Activated CD4-positive, alpha-beta T cell treated with anti-CD3 and anti-CD28 coated beads for 1 hour (primary cell): ENCODE measurements around the gene NUP93.
"Not testable (repeated sequence)": the region's sequence is repeated elsewhere in the genome, so short reads cannot be mapped to it uniquely, and the experiment has no call there.

Source experiments
- DNase-seq: peaks from one replicate; pipeline ENCODE4 v3.0.0-alpha.2; 2020

Gene NUP93

GRCh38 chr16:56710181-56710737, 19.7 kb upstream of the NUP93 start:
- DNase-seq: no peak

- no peak for DNase-seq
Measured at GRCh38 chr16:56711862-56712261, 18.1 kb upstream of the NUP93 start.

- no peak for DNase-seq
Measured at GRCh38 chr16:56713794-56714193, 16.1 kb upstream of the NUP93 start.

DNA sequence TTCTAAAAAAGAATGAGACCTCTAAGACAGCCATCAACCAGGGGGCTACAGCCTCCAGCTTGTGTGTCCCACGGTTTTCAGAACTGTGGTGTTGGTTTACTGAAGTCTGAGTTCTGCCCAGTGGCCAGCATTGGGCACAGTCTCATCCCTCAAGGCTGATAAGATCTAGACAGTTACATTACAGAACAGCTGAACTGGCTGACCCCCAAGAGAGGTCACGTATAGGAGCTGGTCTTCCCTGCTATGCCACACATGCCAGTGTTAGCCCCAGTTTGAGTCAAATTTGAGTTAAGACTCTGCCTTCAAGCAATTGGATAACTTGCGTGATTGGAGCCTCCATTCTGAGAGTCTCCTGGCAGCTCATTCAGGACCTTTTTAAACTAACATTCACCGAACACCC, 14.8 kb upstream of the NUP93 start:
- no peak for DNase-seq

GRCh38 chr16:56716761-56717160, 13.2 kb upstream of the NUP93 start:
- DNase-seq: no peak

GRCh38 chr16:56717532-56717931, 12.4 kb upstream of the NUP93 start:
- not testable (repeated sequence) for DNase-seq

GRCh38 chr16:56722200-56722842, 7.6 kb upstream of the NUP93 start:
- no peak for DNase-seq

DNA sequence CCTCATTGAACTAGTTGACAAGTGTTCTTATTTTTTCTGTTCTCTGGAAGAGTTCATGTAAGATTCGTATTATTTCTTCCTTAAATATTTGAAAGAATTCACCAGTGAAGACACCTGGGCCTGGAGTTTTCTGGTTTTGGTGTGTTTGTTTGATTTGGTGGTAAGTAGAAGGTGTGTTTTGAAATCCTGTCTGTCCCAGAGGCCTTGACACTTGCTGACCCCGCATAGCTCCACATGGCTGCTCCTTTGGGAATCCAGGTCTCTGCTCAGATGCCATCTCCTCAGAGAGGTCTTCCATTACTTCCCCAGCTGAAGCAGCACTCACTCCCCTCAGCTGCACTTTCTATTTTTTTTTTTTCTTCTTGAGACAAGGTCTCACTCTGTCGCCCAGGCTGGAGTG, 5.7 kb upstream of the NUP93 start:
- no peak for DNase-seq

DNA sequence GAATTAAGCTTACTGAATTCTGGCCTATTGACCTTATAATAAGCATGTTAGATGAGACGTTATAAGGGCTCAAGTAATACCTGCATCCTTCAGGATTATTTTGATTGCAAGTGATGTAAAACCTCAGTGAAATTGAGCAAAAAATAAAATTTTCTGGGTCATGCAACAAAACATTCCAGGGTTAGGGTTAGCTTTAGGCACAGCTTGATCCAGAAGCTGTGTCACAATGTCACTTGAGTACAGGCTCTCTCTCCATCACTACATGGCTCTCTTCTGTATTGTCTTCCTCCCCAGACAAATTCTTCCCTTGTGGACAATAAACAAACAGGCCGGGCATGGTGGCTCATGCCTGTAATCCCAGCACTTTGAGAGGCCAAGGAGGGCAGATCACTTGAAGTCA, 3.6 kb upstream of the NUP93 start:
- no peak for DNase-seq

GRCh38 chr16:56726926-56727325, 3.0 kb upstream of the NUP93 start:
- no peak for DNase-seq

DNA sequence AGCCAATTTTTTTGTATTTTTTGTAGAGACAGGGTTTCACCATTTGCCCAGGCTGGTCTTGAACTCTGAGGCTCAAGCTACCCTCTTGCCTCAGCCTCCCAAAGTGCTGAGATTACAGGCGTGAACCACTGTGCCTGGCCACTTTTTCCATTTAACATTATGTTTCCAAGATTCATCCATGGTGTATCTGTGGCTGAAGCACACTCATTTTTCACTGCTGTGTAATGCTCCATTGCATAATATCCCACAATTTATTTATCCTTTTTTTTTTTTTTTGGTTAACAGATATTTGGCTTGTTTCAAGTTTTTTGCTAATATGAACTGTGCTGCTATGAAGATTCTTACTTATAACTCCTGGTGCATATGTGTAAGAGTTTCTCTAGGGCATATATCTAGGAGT, 1.9 kb upstream of the NUP93 start:
- no peak for DNase-seq

DNA sequence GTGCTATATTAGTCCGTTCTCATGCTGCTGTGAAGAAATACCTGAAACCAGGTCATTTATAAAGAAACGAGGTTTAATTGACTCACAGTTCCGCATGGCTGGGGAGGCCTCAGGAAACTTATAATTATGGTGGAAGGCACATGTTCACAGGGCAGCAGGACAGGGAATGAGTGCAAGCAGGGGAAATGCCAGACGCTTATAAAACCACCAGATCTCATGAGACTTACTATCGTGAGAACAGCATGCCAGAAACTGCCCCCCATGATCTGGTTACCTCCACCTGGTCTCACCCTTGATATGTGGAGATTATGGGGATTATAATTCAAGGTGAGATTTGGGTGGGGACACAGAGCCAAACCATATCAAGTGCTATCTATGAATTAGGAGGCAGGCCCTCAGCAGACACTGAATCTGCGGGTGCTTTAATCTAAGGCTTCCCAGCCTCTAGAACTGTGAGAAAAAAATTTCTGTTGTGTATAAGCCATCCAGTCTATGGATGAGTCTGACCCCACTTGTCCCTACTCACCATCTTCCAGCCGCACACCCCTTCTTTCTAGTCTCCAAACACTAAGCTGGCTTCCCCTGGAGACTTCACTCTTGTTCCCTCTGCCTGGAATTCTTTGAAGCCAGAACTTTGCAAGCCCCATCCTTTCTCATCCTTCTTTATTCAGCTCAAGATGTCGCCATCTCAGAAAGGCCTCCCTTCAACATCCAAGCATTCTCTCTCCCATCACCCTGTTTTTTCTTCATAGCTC, 772 bp upstream of the NUP93 start:
- DNase-seq: no peak

DNA sequence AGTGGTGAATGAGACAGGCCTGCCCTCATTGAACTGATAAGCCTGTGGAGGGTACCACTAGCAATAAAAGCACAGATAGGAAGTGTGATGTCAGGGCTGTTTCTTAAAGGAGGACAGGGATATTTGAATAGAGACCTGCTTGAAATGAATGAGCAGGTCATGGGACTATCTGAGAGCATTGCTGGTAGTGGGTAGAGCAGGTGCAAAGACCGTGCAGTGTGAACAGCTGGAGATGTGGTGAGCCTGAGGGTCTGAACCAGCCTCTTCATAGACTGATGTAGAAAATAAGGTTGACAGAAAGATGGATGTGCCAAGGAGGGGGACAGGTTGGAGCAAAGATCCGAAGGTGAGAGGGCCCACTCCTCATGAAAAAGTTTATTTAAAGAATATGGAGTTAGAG, 2.4 kb downstream of the NUP93 start:
- DNase-seq: no peak

DNA sequence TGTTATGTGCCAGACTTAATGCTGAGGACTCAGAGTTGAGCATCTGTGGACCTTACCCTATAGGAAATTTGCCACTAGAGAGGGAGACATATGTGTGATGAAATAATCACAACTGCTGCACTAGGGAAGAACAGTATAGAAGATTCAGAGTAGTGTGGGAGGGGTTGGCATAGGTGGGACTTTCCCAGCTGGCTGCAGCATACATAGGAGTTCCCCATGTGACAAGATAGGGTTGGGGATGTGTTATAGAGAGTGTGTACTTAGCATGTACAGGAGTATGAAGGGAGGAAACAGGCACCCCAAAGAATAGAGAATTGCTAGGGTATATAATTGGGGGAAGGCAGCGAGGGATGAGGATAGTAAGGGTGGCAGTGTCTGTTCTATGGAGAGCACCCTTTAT, 2.9 kb downstream of the NUP93 start:
- DNase-seq: no peak

DNA sequence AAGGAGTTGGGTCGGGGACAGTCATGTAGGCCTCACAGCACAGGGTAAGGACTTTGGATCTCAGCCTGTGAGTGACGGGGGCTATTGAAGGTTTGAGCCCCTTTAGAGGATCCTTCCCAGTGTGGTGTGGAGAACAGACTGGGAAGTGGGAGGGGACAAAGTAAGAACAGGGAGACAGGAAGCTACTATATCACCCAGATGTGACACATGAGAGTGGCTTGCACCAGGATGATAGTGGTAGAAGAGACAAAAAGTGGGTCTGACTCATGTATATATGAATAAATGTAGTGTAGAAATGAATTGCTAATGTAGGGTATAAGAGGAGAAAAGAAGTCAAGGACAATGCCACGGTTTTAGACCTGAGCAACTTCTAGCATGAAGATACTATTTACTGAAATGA, 4.5 kb downstream of the NUP93 start:
- DNase-seq: no peak

DNA sequence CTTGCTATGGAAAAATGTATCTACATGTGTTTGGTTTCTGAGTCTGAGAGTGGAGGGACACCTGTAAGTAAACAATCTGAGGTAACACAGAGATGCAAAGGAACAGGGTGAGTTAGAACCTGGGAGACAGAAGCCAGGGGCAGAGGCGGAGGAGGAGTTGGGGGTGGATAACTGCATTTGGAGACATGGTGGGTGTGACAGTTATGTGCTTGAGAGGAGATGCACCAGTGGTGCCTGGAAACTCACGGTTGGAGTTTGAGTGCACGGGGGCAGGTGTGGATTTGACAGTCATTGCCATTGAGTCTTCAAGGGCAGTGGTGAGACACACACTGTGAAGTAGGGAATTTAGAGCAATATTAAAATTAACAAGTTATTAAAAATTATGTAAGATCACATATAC, 6.5 kb downstream of the NUP93 start:
- no peak for DNase-seq

DNA sequence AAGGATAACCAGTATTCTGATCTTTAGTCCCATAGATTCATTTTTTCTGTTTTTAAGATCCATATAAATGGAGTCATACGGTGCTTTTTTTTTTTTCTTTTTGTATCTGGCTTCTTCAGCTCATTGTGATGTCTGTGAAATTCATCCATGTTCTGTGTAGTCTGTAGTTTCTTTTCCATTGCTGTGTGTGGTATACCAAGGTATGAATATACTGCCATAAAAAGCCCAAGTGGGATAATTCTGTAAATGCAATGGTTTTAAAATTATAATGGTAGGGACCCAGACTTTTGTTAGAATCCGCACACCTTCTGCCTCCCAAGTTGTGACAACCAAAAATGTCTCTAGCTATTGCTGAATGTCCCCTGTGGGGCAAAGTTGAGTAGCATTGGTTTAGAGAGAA, 7.6 kb downstream of the NUP93 start:
- DNase-seq: no peak

DNA sequence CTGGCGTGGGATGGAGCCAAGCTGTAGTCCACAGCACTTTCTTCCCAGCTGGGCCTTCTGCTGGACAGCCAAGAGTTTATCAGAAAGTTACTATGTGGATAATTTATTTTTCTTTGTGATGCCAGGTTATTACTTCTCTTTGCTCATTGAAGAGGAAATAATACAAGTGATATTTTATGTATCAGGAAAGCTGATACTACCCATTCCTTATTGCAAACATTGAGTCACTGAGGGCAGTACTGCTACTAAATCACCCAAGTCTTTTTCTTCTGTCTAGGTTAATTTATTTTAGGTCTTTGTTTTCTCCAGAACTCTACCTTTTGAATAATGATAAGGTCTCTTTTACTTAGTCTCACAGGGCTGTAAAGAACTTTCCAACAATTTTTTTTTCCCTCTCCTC, 8.3 kb downstream of the NUP93 start:
- no peak for DNase-seq

DNA sequence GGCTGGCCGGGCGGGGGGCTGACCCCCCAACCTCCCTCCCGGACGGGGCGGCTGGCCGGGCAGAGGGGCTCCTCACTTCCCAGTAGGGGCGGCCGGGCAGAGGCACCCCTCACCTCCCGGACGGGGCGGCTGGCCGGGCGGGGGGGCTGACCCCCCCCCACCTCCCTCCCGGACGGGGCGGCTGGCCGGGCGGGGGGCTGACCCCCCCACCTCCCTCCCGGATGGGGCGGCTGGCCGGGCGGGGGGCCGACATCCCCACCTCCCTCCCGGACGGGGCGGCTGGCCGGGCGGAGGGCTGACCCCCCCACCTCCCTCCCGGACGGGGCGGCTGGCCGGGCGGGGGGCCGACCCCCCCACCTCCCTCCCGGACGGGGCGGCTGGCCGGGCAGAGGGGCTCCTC, 9.4 kb downstream of the NUP93 start:
- DNase-seq: not testable (repeated sequence)

GRCh38 chr16:56741399-56741798, 11.5 kb downstream of the NUP93 start:
- no peak for DNase-seq

GRCh38 chr16:56742030-56742984, 12.4 kb downstream of the NUP93 start:
- no peak for DNase-seq

- DNase-seq: no peak
Measured at GRCh38 chr16:56743840-56744239, 13.9 kb downstream of the NUP93 start.

DNA sequence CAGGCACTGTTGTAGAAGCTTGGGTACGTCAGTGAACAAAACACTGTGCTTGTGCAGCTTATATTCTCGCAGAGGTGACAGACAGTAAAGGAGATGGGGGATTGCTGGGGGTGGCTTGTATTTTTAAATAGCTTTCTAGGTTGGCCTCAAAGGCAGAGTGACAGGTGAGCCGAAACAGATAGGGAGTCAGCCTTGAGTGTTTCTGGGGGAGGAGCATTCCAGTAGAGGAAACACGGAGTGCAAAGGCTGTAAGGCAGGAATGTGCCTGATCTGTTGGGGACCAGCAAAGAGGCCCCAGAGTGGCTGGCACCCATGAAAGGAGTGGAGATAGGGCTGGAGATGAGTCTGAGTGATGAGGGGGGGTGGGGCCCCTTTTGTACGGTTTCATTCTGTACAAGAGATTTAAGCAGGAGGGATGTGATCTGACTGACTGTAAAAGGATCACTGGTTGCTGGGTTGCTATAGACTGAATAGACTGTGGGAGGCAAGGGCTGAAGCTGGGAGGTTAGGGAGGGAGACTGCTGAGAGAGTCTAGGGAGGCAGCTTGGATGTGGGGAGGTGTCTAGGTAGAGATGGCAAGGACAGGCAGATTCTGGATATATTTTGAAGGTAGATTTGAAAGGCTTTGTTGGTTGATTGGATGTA, 15.2 kb downstream of the NUP93 start:
- DNase-seq: no peak
